Right cardiac atrium (tissue), 5 donors: ENCODE measurements around the gene B4GALNT3. TPM values are rescaled to one million over a fixed set of nuclear protein-coding genes. Genes with fewer than 3 reads are reported as not detected.

ENCODE experiments used
- ATAC-seq, 2 donors: fragments of 200-7000 bp; cut with Tn5 transposase; one replicate each; pipeline versions ENCODE4 v1.8.0 to v1.9.1; 2020; ENCODE audit warnings: moderate library complexity in 2 of 2, mild to moderate bottlenecking in 1 of 2
- DNase-seq, 3 donors: peaks; one replicate each; pipeline ENCODE4 v3.0.0-alpha.2; 2020
- H3K27ac ChIP-seq: one replicate; pipeline ENCODE4 v1.5.1; 2013; ENCODE audit warnings: mild to moderate bottlenecking, low read length, control low read depth, moderate library complexity
- H3K27me3 ChIP-seq: one replicate; pipeline ENCODE4 v1.6.1; 2013; ENCODE audit not compliant: control insufficient read depth, insufficient read depth
- H3K4me1 ChIP-seq: one replicate; pipeline ENCODE4 v1.6.1; 2013; ENCODE audit warnings: low read length; ENCODE audit not compliant: control insufficient read depth, insufficient read depth
- H3K4me3 ChIP-seq: one replicate; pipeline ENCODE4 v1.5.1; 2013; ENCODE audit warnings: low read length, control low read depth
- H3K9me3 ChIP-seq: one replicate; pipeline ENCODE4 v1.6.1; 2013; ENCODE audit warnings: low read length; ENCODE audit not compliant: control insufficient read depth
- WGBS: extraction: QIAGEN DNeasy Blood & Tissue Kit; methylation state at CpG from one replicate; pipeline ENCODE4 v1.1.7; 2013; 5-methylcytosine and 5-hydroxymethylcytosine counted together
- intact Hi-C, 4 donors: fragments of 100-400 bp; cut with DNase I; formaldehyde crosslinking; loops; one replicate each; pipeline versions ENCODE4 v1.11.0 to v1.14.0; 2022 to 2023
- polyA plus RNA-seq: library from polyadenylated mRNA; stranded (reverse); fragments of 200-250 nt; gene quantifications from one replicate; pipeline ENCODE4 v1.2.3, GENCODE V29; 2013
- total RNA-seq, 4 donors: library from RNA; stranded (reverse); fragmentation: NEBNext Ultra II Directional; extraction: Animal tissue kit (Norgen Biotek cat#: 25700); gene quantifications; one replicate each; pipeline ENCODE4 v1.2.1, GENCODE V29; 2021
- donor health status: healthy with polysubstance abuse.
- donor health status: DM: no; HTN: yes; CAD: no.
- donor health status: DM: no; HTN: no; CAD: no.
- donor health status: DM: no; HTN: yes; CAD: no; lungs with severe emphysema.
- donor health status: DM: yes; HTN: yes; CAD: no.

B4GALNT3 gene
- total and polyA plus RNA-seq, 5 donors = 22.7 to 50.2 (median 35.6) TPM

DNA sequence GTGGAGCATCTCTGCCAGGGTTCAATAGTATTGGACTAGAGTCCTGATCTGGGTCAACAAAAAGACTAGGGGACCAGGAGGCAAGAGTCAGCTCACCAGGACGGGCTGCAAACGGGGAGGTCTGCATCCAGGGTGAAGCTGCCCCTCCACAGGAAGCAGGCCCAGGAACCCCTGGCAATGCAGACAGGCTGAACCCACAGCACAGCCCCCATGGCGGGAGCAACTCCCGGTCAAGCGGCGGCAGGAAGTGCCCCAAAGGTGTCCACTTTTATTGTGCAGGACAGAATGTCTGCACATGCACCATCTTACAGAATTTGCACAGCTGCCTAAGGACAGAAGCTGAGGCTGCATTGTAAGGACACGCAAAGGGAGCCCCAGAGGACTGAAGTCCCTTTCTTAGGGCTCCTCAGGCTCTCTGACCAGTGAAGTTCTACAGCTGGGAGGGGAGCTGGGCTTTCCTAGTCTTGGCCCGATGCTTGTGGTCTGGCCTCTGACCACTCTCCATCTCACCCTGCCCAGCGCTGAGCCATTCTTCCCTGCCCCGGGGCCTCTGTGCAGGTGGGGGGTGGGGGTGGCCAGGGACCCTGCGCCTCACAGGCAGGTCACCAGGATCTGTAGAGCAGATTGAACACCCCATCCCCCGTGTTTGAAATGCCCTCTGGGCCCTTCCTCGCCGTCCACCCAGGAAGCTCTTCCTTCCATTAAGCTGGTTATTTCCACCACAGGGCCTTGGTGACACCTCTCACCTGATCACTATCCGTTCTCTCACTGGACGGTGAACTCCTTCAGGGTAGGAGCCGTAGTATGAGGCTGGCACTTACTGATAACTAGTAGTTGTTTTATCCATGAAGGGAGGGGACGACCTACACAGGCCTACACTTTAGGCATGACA is 127.6 kb downstream of the B4GALNT3 start:
- intact Hi-C loops = loop anchor here in 2 of 4 donors (5.0 kb wide), 3 partner anchors 60 to 165 kb away; partner anchors contain the start of gene WNK1 (in 1 of the 2)

DNA sequence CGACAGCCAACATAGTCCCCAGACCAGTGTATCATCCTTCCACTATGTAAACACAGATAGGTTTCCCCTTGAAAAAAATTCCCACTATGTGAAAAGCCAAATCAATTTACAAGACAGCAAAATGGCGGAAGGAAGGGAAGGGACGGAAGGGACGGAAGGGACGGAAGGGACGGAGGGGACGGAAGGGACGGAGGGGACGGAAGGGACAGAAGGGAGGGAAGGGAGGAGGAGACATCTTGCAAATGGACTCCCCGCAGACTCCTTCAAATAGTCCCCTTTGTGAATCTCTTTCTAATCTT is 128.2 kb downstream of the B4GALNT3 start:
- Histone ChIP-seq H3K27me3 (no peaks in the 10 kb centered on the region), H3K4me1 (peaks cover 7% of the 10 kb centered on the region), H3K4me3 (no peak overlapping the region), H3K9me3 (no peaks in the 10 kb centered on the region), H3K27ac (no peak overlapping the region)
- no peak for ATAC-seq
- DNase-seq = no peak
- intact Hi-C loops = loop anchor here in 2 of 4 donors (5.0 kb wide), 3 partner anchors 59 to 164 kb away; partner anchors contain the start of gene WNK1 (in 1 of the 2)
- 87% methylated on average over 10 of the region's 10 CpGs for WGBS

More for the DNA sequence above, 127.6 kb downstream of the B4GALNT3 start:
- DNase-seq (no peak), ATAC-seq (no peak)
- H3K4me1 ChIP-seq = peaks cover 7% of the 10 kb centered on the region
- H3K4me3 ChIP-seq = no peak overlapping the region
- H3K9me3 ChIP-seq = no peaks in the 10 kb centered on the region
- 83% methylated on average over 18 of the region's 18 CpGs for WGBS
- no peak overlapping the region for H3K27ac ChIP-seq
- no peaks in the 10 kb centered on the region for H3K27me3 ChIP-seq

DNA sequence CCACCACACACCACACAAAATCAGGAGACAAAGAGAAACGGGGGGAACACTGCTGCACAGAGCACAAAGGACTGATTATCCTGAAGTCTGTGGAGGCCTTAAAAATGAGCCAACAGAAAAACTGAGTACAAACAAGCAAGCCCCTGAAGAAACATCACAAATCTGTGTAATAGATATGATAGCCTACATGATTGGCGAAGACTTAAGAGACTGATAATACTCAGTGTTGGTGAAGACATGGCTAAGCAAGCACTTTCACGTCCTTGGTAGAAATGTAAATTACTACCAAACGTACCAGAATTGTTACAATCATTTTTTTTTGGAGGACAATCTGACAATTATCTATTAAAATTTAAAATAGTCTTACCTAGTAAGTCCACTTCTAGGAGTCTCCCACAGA is 128.9 kb downstream of the B4GALNT3 start:
- Histone ChIP-seq H3K4me1 (peaks cover 7% of the 10 kb centered on the region), H3K27ac (no peak overlapping the region), H3K4me3 (no peak overlapping the region), H3K9me3 (no peaks in the 10 kb centered on the region), H3K27me3 (no peaks in the 10 kb centered on the region)
- ATAC-seq (no peak), DNase-seq (no peak)
- intact Hi-C loops = loop anchor here in 2 of 4 donors (5.0 kb wide), 3 partner anchors 59 to 164 kb away; partner anchors contain the start of gene WNK1 (in 1 of the 2)
- 91% methylated on average over 4 of the region's 4 CpGs for WGBS

DNA sequence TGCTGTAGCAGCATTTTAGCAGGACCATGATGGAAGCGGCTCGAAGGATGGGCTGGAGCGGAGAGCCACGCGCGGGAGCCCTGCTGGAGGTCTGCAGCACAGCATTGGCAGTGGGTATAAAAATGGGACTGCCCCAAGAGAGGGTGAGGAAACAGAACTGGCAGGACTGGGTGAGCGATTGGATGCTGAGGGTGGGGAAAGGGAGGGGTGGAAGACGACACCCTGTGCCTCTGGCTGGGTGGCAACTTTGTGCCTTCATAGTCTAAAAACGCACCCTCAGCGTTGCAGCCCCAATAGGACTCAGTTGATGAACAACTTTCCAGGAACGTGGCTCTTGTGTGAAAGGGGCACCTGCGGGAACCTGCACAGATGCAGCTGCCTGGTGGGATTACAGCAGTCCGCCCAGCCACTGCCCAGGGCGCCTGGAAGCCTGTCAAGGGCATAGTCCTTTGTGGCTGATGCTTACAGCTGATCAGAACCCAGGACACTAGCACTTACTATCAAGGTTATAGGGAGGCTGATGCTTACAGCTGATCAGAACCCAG is 130.5 kb downstream of the B4GALNT3 start:
- peak overlapping the region; percentile 97 for H3K27ac ChIP-seq

DNA sequence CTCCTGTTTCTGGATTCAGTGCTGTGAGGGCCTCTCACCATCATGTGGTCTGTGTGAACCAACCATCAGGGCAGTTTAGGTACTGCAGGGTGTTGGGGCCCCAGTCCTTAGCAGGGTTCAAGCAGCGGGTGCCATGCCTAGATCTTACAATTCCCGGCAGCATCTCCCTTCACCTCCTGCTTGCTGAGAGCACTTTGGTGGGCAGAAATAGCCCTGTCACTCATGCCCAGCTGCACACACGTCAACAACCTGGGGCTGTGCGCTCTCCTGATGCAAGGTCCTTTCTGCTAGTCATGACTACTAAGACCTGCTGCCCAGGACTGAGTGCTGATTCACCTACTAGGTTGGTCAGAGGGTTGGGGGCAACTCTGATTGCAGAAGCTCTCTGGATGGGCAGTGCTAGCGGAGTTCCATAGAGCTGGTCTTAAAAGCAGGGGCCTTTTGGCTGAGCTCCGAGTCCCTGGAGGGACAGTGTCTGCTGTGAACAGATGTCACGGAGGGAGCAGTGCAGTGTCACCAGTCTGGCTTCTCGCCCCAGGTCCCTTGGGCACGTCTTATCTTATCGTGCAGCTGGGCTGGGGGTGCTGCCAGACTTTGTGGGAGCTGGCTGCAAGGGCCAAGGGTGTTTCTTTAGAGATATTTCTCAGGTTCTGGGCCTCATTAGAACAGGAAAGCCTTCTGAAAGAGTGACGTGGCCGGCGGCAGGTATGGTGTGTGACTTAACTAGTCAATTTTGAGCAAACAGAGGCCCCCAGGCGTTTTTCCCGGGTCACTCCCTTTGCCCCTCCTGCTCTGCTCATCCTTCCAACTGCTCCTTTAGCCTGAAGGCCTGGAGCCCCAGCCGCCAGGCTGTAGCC is 131.7 kb downstream of the B4GALNT3 start:
- Histone ChIP-seq H3K27me3 (no peaks in the 10 kb centered on the region), H3K27ac (peak overlapping the region; percentile 89), H3K4me1 (peaks cover 7% of the 10 kb centered on the region), H3K4me3 (no peak overlapping the region), H3K9me3 (no peaks in the 10 kb centered on the region)
- intact Hi-C loops = no loop called here
- peak; percentile 90 to 97 (median 95) for DNase-seq
- ATAC-seq = peak; percentile 90 to 93
- 23% methylated on average over 16 of the region's 16 CpGs for WGBS

More for the DNA sequence above, 130.5 kb downstream of the B4GALNT3 start:
- whole genome bisulfite sequencing = 77% methylated on average over 14 of the region's 14 CpGs
- H3K4me1 ChIP-seq = peaks cover 7% of the 10 kb centered on the region
- no peaks in the 10 kb centered on the region for H3K27me3 ChIP-seq
- no peak overlapping the region for H3K4me3 ChIP-seq
- peak; percentile 27 for ATAC-seq
- intact Hi-C loops = no loop called here
- no peaks in the 10 kb centered on the region for H3K9me3 ChIP-seq
- DNase-seq = no peak

DNA sequence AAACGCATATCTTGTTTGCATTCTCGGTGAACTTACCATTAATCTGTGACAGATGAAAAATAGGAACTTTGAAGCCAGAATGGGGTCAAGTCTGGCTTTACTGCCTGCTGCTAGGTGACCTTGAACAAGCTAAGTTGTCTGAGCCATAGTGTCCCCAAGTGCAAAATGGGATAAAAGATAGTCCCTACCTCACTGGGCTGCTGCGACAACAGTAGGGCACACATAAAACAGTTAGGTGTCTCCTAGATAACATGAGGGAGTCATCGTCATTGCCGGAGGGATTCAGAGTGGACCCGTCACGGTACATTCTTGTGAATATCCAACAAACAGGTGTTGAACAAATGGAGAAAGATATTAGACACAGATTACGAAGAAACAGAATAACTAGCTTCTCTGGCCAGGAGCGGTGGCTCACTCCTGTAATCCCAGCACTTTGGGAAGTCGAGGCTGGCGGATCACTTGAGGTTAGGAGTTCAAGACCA is 132.3 kb downstream of the B4GALNT3 start:
- ATAC-seq (peak in 1 of 2 donors; percentile 11), DNase-seq (no peak)
- no peaks in the 10 kb centered on the region for H3K9me3 ChIP-seq
- H3K27me3 ChIP-seq = no peaks in the 10 kb centered on the region
- H3K4me3 ChIP-seq = no peak overlapping the region
- intact Hi-C loops = no loop called here
- WGBS = 67% methylated on average over 11 of the region's 11 CpGs
- peak overlapping the region; percentile 89 for H3K27ac ChIP-seq
- H3K4me1 ChIP-seq = peaks cover 7% of the 10 kb centered on the region

DNA sequence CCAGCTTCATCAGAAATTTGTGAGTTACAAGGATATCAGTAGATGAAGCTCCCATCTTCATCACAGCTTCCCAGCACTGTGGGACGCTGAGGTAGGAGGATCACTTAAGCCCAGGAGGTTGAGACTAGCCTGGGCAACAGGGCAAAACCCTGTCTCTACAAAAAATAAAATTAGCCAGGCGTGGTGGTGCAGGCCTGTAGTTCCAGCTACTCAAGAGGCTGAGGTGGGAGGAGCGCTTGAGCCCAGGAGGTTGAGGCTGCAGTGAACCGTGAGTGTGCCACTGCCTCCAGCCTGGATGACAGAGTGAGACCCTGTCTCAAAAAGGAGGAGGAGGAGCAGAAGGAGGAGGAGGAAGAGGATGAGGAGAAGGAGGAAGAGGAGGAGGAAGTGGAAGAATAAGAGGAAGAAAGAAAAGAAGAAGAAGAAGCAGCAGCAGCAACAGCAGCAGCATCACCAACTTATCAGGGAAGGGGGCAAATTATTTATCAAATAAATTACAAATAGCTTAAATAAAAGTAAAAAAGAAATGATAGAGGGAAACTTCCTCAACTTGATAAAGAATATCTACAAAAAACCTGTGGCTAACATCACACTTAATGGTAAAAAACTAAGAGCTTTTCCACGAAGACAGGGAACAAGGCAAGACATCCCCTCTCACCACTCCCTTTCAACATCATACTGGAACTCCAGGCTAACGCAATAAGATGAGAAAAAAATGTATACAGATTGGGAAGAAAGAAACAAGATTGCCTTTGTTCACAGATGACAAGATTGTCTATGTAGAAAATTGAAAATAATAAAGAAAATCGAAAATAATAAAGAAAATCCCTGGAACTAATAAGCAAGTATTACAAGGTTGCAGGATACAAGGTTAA is 133.9 kb downstream of the B4GALNT3 start:
- peak overlapping the region; percentile 37 for H3K27ac ChIP-seq
- ATAC-seq (no peak), DNase-seq (no peak)
- H3K4me1 ChIP-seq = peaks cover 14% of the 10 kb centered on the region
- WGBS = 87% methylated on average over 7 of the region's 7 CpGs
- no peak overlapping the region for H3K4me3 ChIP-seq
- no peaks in the 10 kb centered on the region for H3K27me3 ChIP-seq
- intact Hi-C loops = no loop called here
- no peaks in the 10 kb centered on the region for H3K9me3 ChIP-seq

DNA sequence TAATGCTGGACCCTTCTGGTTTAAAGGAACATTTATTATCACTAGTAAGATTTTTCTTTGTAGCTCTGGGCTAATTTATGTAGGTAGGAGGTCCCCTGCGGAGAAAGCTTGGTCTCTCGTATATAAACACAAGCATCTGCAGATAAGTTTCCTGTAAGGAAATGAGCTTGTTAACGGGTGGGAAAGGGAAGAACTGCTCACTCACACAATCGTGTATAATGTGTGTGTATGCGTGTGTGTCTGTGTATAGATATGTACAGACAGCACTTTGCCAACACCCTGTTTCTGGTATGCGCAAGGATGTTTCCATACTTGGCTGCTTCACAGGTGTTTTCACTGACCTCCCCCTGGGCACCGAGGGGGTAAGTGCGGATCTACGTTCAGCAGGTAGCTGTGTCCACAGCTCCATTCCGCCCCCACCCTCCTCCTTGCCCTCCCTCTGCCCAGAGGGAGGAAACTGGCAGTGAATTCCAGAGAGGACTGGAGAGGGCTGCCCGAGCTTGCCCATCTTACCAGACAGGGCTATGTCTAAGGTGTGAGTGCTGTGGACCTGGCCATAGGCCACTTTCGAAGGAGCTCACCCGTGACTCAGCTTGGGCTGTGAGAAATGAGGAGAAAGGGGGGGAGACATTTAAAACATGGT is 138.3 kb downstream of the B4GALNT3 start:
- no peaks in the 10 kb centered on the region for H3K9me3 ChIP-seq
- H3K27ac ChIP-seq = no peak overlapping the region
- ATAC-seq (peak; percentile 27 to 73), DNase-seq (peak in 1 of 3 donors; percentile 31)
- intact Hi-C loops = no loop called here
- H3K27me3 ChIP-seq = no peaks in the 10 kb centered on the region
- peaks cover 8% of the 10 kb centered on the region for H3K4me1 ChIP-seq
- H3K4me3 ChIP-seq = no peak overlapping the region
- WGBS = 45% methylated on average over 13 of the region's 13 CpGs

DNA sequence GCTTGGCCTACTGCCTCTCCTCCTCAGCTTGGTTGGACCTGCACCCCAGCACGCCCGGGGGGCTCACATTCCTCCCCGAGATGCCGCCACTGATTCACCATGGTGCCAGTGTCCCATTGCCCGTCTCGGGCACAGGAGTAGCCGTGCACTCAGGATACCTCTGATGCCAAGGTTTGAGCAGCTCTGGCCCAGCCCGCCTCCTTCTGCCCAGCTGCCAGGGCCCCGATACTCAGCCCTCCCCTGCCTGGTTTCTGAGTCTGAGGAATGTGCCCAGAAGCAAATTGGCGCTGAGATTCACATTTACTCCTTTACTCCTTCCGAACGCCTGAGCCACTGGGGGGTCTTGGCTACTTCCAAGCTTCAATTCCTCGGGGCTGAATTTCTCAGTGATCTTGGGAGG is 140.0 kb downstream of the B4GALNT3 start:
- Histone ChIP-seq H3K4me1 (peaks cover 8% of the 10 kb centered on the region), H3K27me3 (no peaks in the 10 kb centered on the region), H3K4me3 (no peak overlapping the region), H3K9me3 (no peaks in the 10 kb centered on the region), H3K27ac (no peak overlapping the region)
- intact Hi-C loops = no loop called here
- DNase-seq (peak in 1 of 3 donors; percentile 39), ATAC-seq (no peak)
- WGBS = 94% methylated on average over 13 of the region's 13 CpGs
